HCT116 (cell line): Measurements from ENCODE around the gene UGDH. TPM values are rescaled to one million over a fixed set of nuclear protein-coding genes. Genes with fewer than 3 reads are reported as not detected.

Experiments used
- ATAC-seq: fragments of 200-7000 bp; cut with Tn5 transposase; 2 replicates; pipeline ENCODE4 v1.9.1; 2020; ENCODE audit warnings: mild to moderate bottlenecking, moderate library complexity
- BruUV-seq: library from RNA; stranded (reverse); fragments of 400-500 nt; replicated peaks from 2 replicates; lab custom pipeline; 2021; lab: Mats Ljungman, UMichigan
- CTCF ChIA-PET: fragments of 300-600 bp; sonication (Branson Sonifier 250); formaldehyde crosslinking; loops from one replicate; lab custom pipeline; 2021; ENCODE audit warnings: antibody characterized with exemption; lab: Charles Lee
- POLR2A ChIA-PET: fragments of 300-600, 350-600 bp; sonication (Branson Sonifier 250); formaldehyde crosslinking; loops from one replicate; lab custom pipeline; 2021; ENCODE audit warnings: antibody characterized with exemption; lab: Charles Lee
- RAD21 ChIA-PET, 2 experiments: fragments of 300-600 bp; sonication (Branson Sonifier 250); formaldehyde crosslinking; loops; one replicate each; lab custom pipeline; 2023; ENCODE audit warnings: low total read pairs in 2 of 2; ENCODE audit not compliant: uncharacterized antibody in 2 of 2, unreplicated experiment in 2 of 2, low non-redundant PET in 1 of 2; lab: Charles Lee
- DNase-seq: peaks from one replicate; pipeline ENCODE4 v3.0.0-alpha.2; 2010; ENCODE audit warnings: low read depth, low spot score
- H2AFZ ChIP-seq: fragments of 200-600 bp; shearing (Covaris generic), sonication (generic); 2 replicates; pipeline ENCODE4 v1.6.1; 2017; ENCODE audit warnings: low read depth, mixed run types, mixed read lengths, antibody characterized with exemption, low read length; ENCODE audit not compliant: poor library complexity, severe bottlenecking
- H3K27ac ChIP-seq: 2 replicates; pipeline ENCODE4 v1.5.1; 2012; ENCODE audit warnings: low read depth, low read length
- H3K27me3 ChIP-seq: fragments of 200-600 bp; sonication (generic); 2 replicates; pipeline ENCODE4 v1.6.1; 2016; ENCODE audit warnings: mixed run types, low read length, mixed read lengths; ENCODE audit not compliant: insufficient read depth
- H3K36me3 ChIP-seq, 2 experiments: fragments of 200-500 bp in 1 of 2; fragments of 200-600 bp in 1 of 2; sonication (Bioruptor generic) in 1 of 2; sonication (generic) in 1 of 2; 2 replicates each; pipeline versions ENCODE4 v1.5.1 to v1.6.1; 2014 to 2016; ENCODE audit warnings: low read length in 2 of 2, inconsistent platforms in 1 of 2, mixed read lengths in 1 of 2, mixed run types in 1 of 2; ENCODE audit not compliant: insufficient read depth in 2 of 2, control insufficient read depth in 1 of 2
- H3K4me1 ChIP-seq, 2 experiments: fragments of 200-600 bp in 1 of 2; sonication (generic) in 1 of 2; 2 replicates each; pipeline versions ENCODE4 v1.5.1 to v1.6.1; 2012 to 2017; ENCODE audit warnings: low read length in 2 of 2, inconsistent platforms in 1 of 2, mild to moderate bottlenecking in 1 of 2, mixed read lengths in 1 of 2, mixed run types in 1 of 2, moderate library complexity in 1 of 2; ENCODE audit not compliant: insufficient read depth in 2 of 2, control insufficient read depth in 1 of 2
- H3K4me2 ChIP-seq: fragments of 200-600 bp; sonication (generic); 2 replicates; pipeline ENCODE4 v1.6.1; 2017; ENCODE audit warnings: mixed run types, low read length, mixed read lengths
- H3K4me3 ChIP-seq, 2 experiments: fragments of 200-600 bp in 1 of 2; sonication (generic) in 1 of 2; replicated peaks in 1 of 2; 2 replicates each; pipeline ENCODE4 v1.5.1; 2011 to 2016; ENCODE audit warnings: low read length in 2 of 2, control low read depth in 1 of 2, low read depth in 1 of 2, mild to moderate bottlenecking in 1 of 2, mixed read lengths in 1 of 2, mixed run types in 1 of 2
- H3K79me2 ChIP-seq: fragments of 200-600 bp; sonication (generic); 2 replicates; pipeline ENCODE4 v1.6.1; 2017; ENCODE audit warnings: mild to moderate bottlenecking, mixed run types, low read length, moderate library complexity, mixed read lengths; ENCODE audit not compliant: insufficient read depth
- H3K9ac ChIP-seq: fragments of 200-600 bp; sonication (generic); 2 replicates; pipeline ENCODE4 v1.6.1; 2016; ENCODE audit warnings: low read length, mixed read lengths
- H3K9me2 ChIP-seq: fragments of 200-600 bp; sonication (generic), shearing (Covaris generic); 2 replicates; pipeline ENCODE4 v1.6.1; 2017; ENCODE audit warnings: mixed run types, mild to moderate bottlenecking, moderate library complexity; ENCODE audit not compliant: insufficient read depth
- H3K9me3 ChIP-seq, 2 experiments: fragments of 200-500 bp in 1 of 2; fragments of 200-600 bp in 1 of 2; sonication (Bioruptor generic) in 1 of 2; sonication (generic) in 1 of 2; 2 replicates each; pipeline ENCODE4 v1.6.1; 2014 to 2017; ENCODE audit warnings: low read length in 2 of 2, mixed read lengths in 2 of 2, inconsistent platforms in 1 of 2, low read depth in 1 of 2, mild to moderate bottlenecking in 1 of 2, mixed run types in 1 of 2, moderate library complexity in 1 of 2; ENCODE audit not compliant: control insufficient read depth in 1 of 2, insufficient read depth in 1 of 2
- H4K20me1 ChIP-seq: fragments of 200-600 bp; sonication (generic), shearing (Covaris generic); 2 replicates; pipeline ENCODE4 v1.6.1; 2017; ENCODE audit warnings: mixed run types, mild to moderate bottlenecking, moderate library complexity; ENCODE audit not compliant: insufficient read depth
- ATF3 ChIP-seq: IDR thresholded peaks from 2 replicates; pipeline ENCODE4 v1.6.1; 2012
- CBX3 ChIP-seq: IDR thresholded peaks from 2 replicates; pipeline ENCODE4 v1.6.1; 2012; ENCODE audit warnings: low read depth
- CEBPB ChIP-seq: IDR thresholded peaks from 2 replicates; pipeline ENCODE4 v1.6.1; 2012; ENCODE audit warnings: low read depth
- CTCF ChIP-seq, 3 experiments: fragments of 200-600 bp in 1 of 3; sonication (generic) in 1 of 3; IDR thresholded peaks in 2 of 3; conservative IDR thresholded peaks in 1 of 3; 2 replicates each; pipeline ENCODE4 v1.5.1; 2012 to 2017; ENCODE audit warnings: low read depth in 2 of 3, low read length in 2 of 3, antibody characterized with exemption in 1 of 3, borderline replicate concordance in 1 of 3, control low read depth in 1 of 3, mild to moderate bottlenecking in 1 of 3, mixed read lengths in 1 of 3, mixed run types in 1 of 3, moderate library complexity in 1 of 3; ENCODE audit not compliant: insufficient read depth in 1 of 3
- EGR1 ChIP-seq: IDR thresholded peaks from 2 replicates; pipeline ENCODE4 v1.6.1; 2012; ENCODE audit warnings: low read depth
- ELF1 ChIP-seq: IDR thresholded peaks from 2 replicates; pipeline ENCODE4 v1.6.1; 2012; ENCODE audit warnings: low read depth, borderline replicate concordance
- EZH2 ChIP-seq: fragments of 200-600 bp; sonication (generic); IDR thresholded peaks from 2 replicates; pipeline ENCODE4 v1.6.1; 2017; ENCODE audit warnings: antibody characterized with exemption, mixed run types
- EZH2phosphoT487 ChIP-seq: fragments of 200-600 bp; IDR thresholded peaks from 2 replicates; pipeline ENCODE4 v1.6.1; 2018; ENCODE audit warnings: antibody characterized with exemption, borderline replicate concordance
- JUND ChIP-seq: IDR thresholded peaks from 2 replicates; pipeline ENCODE4 v1.6.1; 2012
- MAX ChIP-seq: IDR thresholded peaks from 2 replicates; pipeline ENCODE4 v1.6.1; 2012
- RAD21 ChIP-seq: IDR thresholded peaks from 2 replicates; pipeline ENCODE4 v1.6.1; 2012; ENCODE audit warnings: low read depth, mild to moderate bottlenecking
- REST ChIP-seq: IDR thresholded peaks from 2 replicates; pipeline ENCODE4 v1.6.1; 2012; ENCODE audit warnings: low read depth
- SIN3A ChIP-seq: IDR thresholded peaks from 2 replicates; pipeline ENCODE4 v1.6.1; 2012; ENCODE audit warnings: low read depth
- SP1 ChIP-seq: IDR thresholded peaks from 2 replicates; pipeline ENCODE4 v1.6.1; 2012; ENCODE audit warnings: low read depth
- SRF ChIP-seq: IDR thresholded peaks from 2 replicates; pipeline ENCODE4 v1.6.1; 2012; ENCODE audit warnings: low read depth
- YY1 ChIP-seq: IDR thresholded peaks from 2 replicates; pipeline ENCODE4 v1.6.1; 2011; ENCODE audit warnings: low read length, low read depth, moderate library complexity, mild to moderate bottlenecking; ENCODE audit not compliant: insufficient replicate concordance; ENCODE audit errors: extremely low read depth
- ZBTB33 ChIP-seq: IDR thresholded peaks from 2 replicates; pipeline ENCODE4 v1.6.1; 2011; ENCODE audit warnings: mild to moderate bottlenecking, low read length, moderate library complexity; ENCODE audit not compliant: insufficient replicate concordance; ENCODE audit errors: extremely low read depth
- ZFX ChIP-seq: fragments of 450-650 bp; IDR thresholded peaks from 2 replicates; pipeline ENCODE4 v1.6.1; 2017
- ZNF274 ChIP-seq: fragments of 200-500 bp; sonication (Bioruptor generic); IDR thresholded peaks from 2 replicates; pipeline ENCODE4 v1.6.1; 2014; ENCODE audit warnings: mild to moderate bottlenecking, low read depth, low read length, inconsistent platforms
- intact Hi-C: fragments of 100-400 bp; cut with micrococcal nuclease; formaldehyde crosslinking; loops from 2 replicates; pipeline ENCODE4 v1.10.0; 2022
- total RNA-seq: library from RNA; stranded (reverse); gene quantifications from one replicate; pipeline ENCODE4 v1.2.1, GENCODE V29; 2021; ENCODE audit not compliant: unreplicated experiment

UGDH gene
- total RNA-seq, 1 experiment from 2014 or later, result 67.9 TPM

GRCh38 chr4:39544580-39545315 lies 17.5 kb upstream of the UGDH start:
- Histone ChIP-seq H3K4me1 (no peaks in the 10 kb centered on the region), H2AFZ (no peak overlapping the region), H3K9me3 (no peaks in the 10 kb centered on the region), H3K36me3 (no peaks in the 10 kb centered on the region), H3K9me2 (no peaks in the 10 kb centered on the region), H3K4me2 (no peak overlapping the region), H3K9ac (no peak overlapping the region), H3K79me2 (no peaks in the 10 kb centered on the region), H4K20me1 (no peaks in the 10 kb centered on the region), H3K27ac (no peak overlapping the region), H3K27me3 (no peaks in the 10 kb centered on the region), H3K4me3 (no peak overlapping the region)
- RAD21 ChIA-PET, result no interaction called here
- POLR2A ChIA-PET, result no interaction called here
- DNase-seq, result no peak
- CTCF ChIA-PET, result no interaction called here
- TF ChIP-seq ZBTB33 (no peak), YY1 (no peak), RAD21 (no peak), ATF3 (no peak), ZFX (no peak), JUND (no peak), EZH2phosphoT487 (no peak), EGR1 (no peak), MAX (no peak), SP1 (no peak), CEBPB (no peak), EZH2 (no peak), ELF1 (no peak), ZNF274 (no peak), SRF (no peak), CBX3 (no peak), CTCF (IDR thresholded peaks at IDR 0.05 in 2 of 3, conservative IDR thresholded peaks at IDR 0.05 in 1 of 3; ENCODE audit: borderline replicate concordance in 1 of 3, insufficient read depth in 1 of 3, low read depth in 2 of 3, low read length in 2 of 3) (no peak), REST (no peak), SIN3A (no peak)
- BruUV-seq, result no TSS peak
- intact Hi-C loops, result no loop called here
- ATAC-seq, result no peak
